H9 (cell line): ENCODE measurements around the gene TSPO. TPM values are rescaled to one million over a fixed set of nuclear protein-coding genes. Genes with fewer than 3 reads are reported as not detected.

ENCODE experiments used
- DNase-seq: peaks from one replicate; pipeline ENCODE4 v3.0.0-alpha.2; 2017
- H2AFZ ChIP-seq: one replicate; pipeline ENCODE4 v1.6.1; 2013; ENCODE audit warnings: mild to moderate bottlenecking, low read length, control low read depth, moderate library complexity
- H2AK5ac ChIP-seq: 2 replicates; pipeline ENCODE4 v1.6.1; 2013; ENCODE audit warnings: low read length, control low read depth, mixed read lengths; ENCODE audit not compliant: insufficient read length
- H2BK120ac ChIP-seq: one replicate; pipeline ENCODE4 v1.6.1; 2013; ENCODE audit warnings: low read depth, mild to moderate bottlenecking, low read length, control low read depth, inconsistent platforms; ENCODE audit not compliant: poor library complexity, severe bottlenecking
- H2BK12ac ChIP-seq: 2 replicates; pipeline ENCODE4 v1.6.1; 2013; ENCODE audit warnings: low read length, control low read depth, mixed read lengths, low read depth; ENCODE audit not compliant: insufficient read length
- H2BK15ac ChIP-seq: 2 replicates; pipeline ENCODE4 v1.6.1; 2013; ENCODE audit warnings: low read depth, low read length, control low read depth
- H2BK20ac ChIP-seq: one replicate; pipeline ENCODE4 v1.6.1; 2013; ENCODE audit warnings: low read depth, mild to moderate bottlenecking, low read length, control low read depth, inconsistent platforms; ENCODE audit not compliant: poor library complexity, severe bottlenecking
- H2BK5ac ChIP-seq: 2 replicates; pipeline ENCODE4 v1.6.1; 2013; ENCODE audit warnings: low read length, control low read depth, mixed read lengths; ENCODE audit not compliant: insufficient read length
- H3K14ac ChIP-seq: 2 replicates; pipeline ENCODE4 v1.6.1; 2013; ENCODE audit warnings: low read length, control low read depth; ENCODE audit not compliant: insufficient read depth
- H3K18ac ChIP-seq: 2 replicates; pipeline ENCODE4 v1.6.1; 2013; ENCODE audit warnings: low read depth, mild to moderate bottlenecking, mixed read lengths, low read length, control low read depth; ENCODE audit not compliant: insufficient read length
- H3K23ac ChIP-seq: 2 replicates; pipeline ENCODE4 v1.6.1; 2013; ENCODE audit warnings: low read length, control low read depth, mixed read lengths, low read depth; ENCODE audit not compliant: insufficient read length
- H3K23me2 ChIP-seq: 2 replicates; pipeline ENCODE4 v1.6.1; 2013; ENCODE audit warnings: low read depth, mild to moderate bottlenecking, mixed read lengths, low read length, control low read depth; ENCODE audit not compliant: insufficient read length, poor library complexity, severe bottlenecking
- H3K27ac ChIP-seq: 2 replicates; pipeline ENCODE4 v1.5.1; 2013; ENCODE audit warnings: low read length, control low read depth, mixed read lengths, low read depth; ENCODE audit not compliant: insufficient read length
- H3K27me3 ChIP-seq: 2 replicates; pipeline ENCODE4 v1.6.1; 2013; ENCODE audit warnings: low read length, control low read depth, inconsistent platforms; ENCODE audit not compliant: insufficient read depth
- H3K4ac ChIP-seq: 2 replicates; pipeline ENCODE4 v1.6.1; 2013; ENCODE audit warnings: low read depth, mild to moderate bottlenecking, control low read depth, inconsistent platforms, low read length, moderate library complexity
- H3K4me1 ChIP-seq: 2 replicates; pipeline ENCODE4 v1.6.1; 2013; ENCODE audit warnings: low read length, control low read depth, inconsistent platforms; ENCODE audit not compliant: insufficient read depth
- H3K4me2 ChIP-seq: 2 replicates; pipeline ENCODE4 v1.6.1; 2013; ENCODE audit warnings: low read length, control low read depth, mixed read lengths; ENCODE audit not compliant: insufficient read length, insufficient read depth
- H3K56ac ChIP-seq: 2 replicates; pipeline ENCODE4 v1.6.1; 2013; ENCODE audit warnings: low read depth, mild to moderate bottlenecking, mixed read lengths, low read length, control low read depth; ENCODE audit not compliant: insufficient read length
- H3K79me1 ChIP-seq: 2 replicates; pipeline ENCODE4 v1.6.1; 2013; ENCODE audit warnings: low read depth, mild to moderate bottlenecking, moderate library complexity, low read length, control low read depth, inconsistent platforms; ENCODE audit not compliant: insufficient read depth, poor library complexity, severe bottlenecking
- H3K79me2 ChIP-seq: 2 replicates; pipeline ENCODE4 v1.6.1; 2013; ENCODE audit warnings: low read length, control low read depth, inconsistent platforms; ENCODE audit not compliant: insufficient read depth
- H3K9ac ChIP-seq: 2 replicates; pipeline ENCODE4 v1.6.1; 2013; ENCODE audit warnings: low read length, control low read depth, mixed read lengths; ENCODE audit not compliant: insufficient read length; ENCODE audit errors: extremely low read depth
- H3K9me3 ChIP-seq: one replicate; pipeline ENCODE4 v1.6.1; 2013; ENCODE audit warnings: low read depth, low read length, inconsistent platforms; ENCODE audit not compliant: control insufficient read depth
- H3T11ph ChIP-seq: one replicate; pipeline ENCODE4 v1.6.1; 2013; ENCODE audit warnings: mild to moderate bottlenecking, low read length, control low read depth, inconsistent platforms
- H4K20me1 ChIP-seq: one replicate; pipeline ENCODE4 v1.6.1; 2013; ENCODE audit not compliant: control insufficient read depth, insufficient read length, insufficient read depth
- H4K5ac ChIP-seq: 2 replicates; pipeline ENCODE4 v1.6.1; 2013; ENCODE audit warnings: low read depth, mild to moderate bottlenecking, mixed read lengths, low read length, control low read depth; ENCODE audit not compliant: insufficient read length
- H4K8ac ChIP-seq: replicated peaks from 2 replicates; pipeline ENCODE4 v1.6.1; 2013; ENCODE audit warnings: low read length, control low read depth, mixed read lengths, low read depth; ENCODE audit not compliant: insufficient read length
- H4K91ac ChIP-seq: 2 replicates; pipeline ENCODE4 v1.6.1; 2013; ENCODE audit warnings: low read depth, mild to moderate bottlenecking, moderate library complexity, mixed read lengths, low read length, control low read depth; ENCODE audit not compliant: insufficient read length
- H3K27ac Mint-ChIP-seq, 3 experiments: 2 replicates in 2 of 3; 3 replicates in 1 of 3; pipeline ENCODE4 v1.8.0; 2020 to 2021; ENCODE audit warnings: mixed read lengths in 3 of 3, mild to moderate bottlenecking in 1 of 3, moderate library complexity in 1 of 3
- H3K27me3 Mint-ChIP-seq: 2 replicates; pipeline ENCODE4 v1.8.0; 2021; ENCODE audit warnings: low read depth, mild to moderate bottlenecking, moderate library complexity, mixed read lengths
- H3K36me3 Mint-ChIP-seq, 3 experiments: 2 replicates in 2 of 3; 3 replicates in 1 of 3; pipeline ENCODE4 v1.8.0; 2020 to 2021; ENCODE audit warnings: low read depth in 3 of 3, mixed read lengths in 3 of 3; ENCODE audit not compliant: insufficient read depth in 1 of 3
- H3K4me1 Mint-ChIP-seq, 2 experiments: 2 replicates each; pipeline ENCODE4 v1.8.0; 2020; ENCODE audit warnings: mixed read lengths in 2 of 2
- H3K4me3 Mint-ChIP-seq, 2 experiments: 2 replicates in 1 of 2; 3 replicates in 1 of 2; pipeline ENCODE4 v1.8.0; 2020 to 2021; ENCODE audit warnings: mild to moderate bottlenecking in 2 of 2, mixed read lengths in 2 of 2, moderate library complexity in 1 of 2
- H3K9me3 Mint-ChIP-seq, 2 experiments: 2 replicates in 1 of 2; 3 replicates in 1 of 2; pipeline ENCODE4 v1.8.0; 2020; ENCODE audit warnings: mild to moderate bottlenecking in 2 of 2, mixed read lengths in 2 of 2, moderate library complexity in 1 of 2
- WGBS: extraction: QIAGEN DNeasy Blood & Tissue Kit; methylation state at CpG from one replicate; pipeline ENCODE4 v1.1.7; 2013; ENCODE audit warnings: missing lambda C conversion rate, low lambda C conversion rate, mixed read lengths; ENCODE audit not compliant: insufficient read length; ENCODE audit errors: extremely low coverage; 5-methylcytosine and 5-hydroxymethylcytosine counted together
- total RNA-seq: library from RNA; stranded (reverse); gene quantifications from 2 replicates; pipeline ENCODE4 v1.2.1, GENCODE V29; 2021
- TF ChIP-seq, protein P1 (sequence below): fragments of 200-600 bp; sonication (generic); conservative IDR thresholded peaks from 3 replicates; pipeline ENCODE4 v1.8.0; 2021; ENCODE audit warnings: antibody characterized with exemption, mild to moderate bottlenecking

Gene TSPO
- total RNA-seq, 1 experiment from 2014 or later, result 14.8 TPM

DNA sequence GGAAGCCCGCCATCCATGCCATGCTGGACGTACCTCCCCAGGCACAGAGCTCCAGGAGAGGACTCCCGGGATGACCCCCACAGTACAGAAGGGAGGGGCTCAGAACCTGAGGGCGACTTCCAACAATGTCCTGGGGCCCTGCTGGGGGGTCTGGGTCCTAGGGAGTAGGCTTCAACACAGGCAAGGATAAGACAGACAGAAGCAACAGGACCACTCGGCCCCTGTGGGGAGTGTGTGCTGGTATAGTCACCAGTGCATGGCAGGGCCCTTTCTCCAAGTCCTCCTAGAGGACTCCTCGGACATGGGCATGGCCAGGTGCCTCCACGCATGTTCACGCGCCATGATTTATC, 18.7 kb downstream of the TSPO start:
- H3K4ac ChIP-seq, result no peak overlapping the region
- DNase-seq, result no peak
- no peak overlapping the region for H3K18ac ChIP-seq
- no peak overlapping the region for H2AFZ ChIP-seq
- H3K79me1 ChIP-seq, result no peaks in the 10 kb centered on the region
- TF ChIP-seq, protein P1, sequence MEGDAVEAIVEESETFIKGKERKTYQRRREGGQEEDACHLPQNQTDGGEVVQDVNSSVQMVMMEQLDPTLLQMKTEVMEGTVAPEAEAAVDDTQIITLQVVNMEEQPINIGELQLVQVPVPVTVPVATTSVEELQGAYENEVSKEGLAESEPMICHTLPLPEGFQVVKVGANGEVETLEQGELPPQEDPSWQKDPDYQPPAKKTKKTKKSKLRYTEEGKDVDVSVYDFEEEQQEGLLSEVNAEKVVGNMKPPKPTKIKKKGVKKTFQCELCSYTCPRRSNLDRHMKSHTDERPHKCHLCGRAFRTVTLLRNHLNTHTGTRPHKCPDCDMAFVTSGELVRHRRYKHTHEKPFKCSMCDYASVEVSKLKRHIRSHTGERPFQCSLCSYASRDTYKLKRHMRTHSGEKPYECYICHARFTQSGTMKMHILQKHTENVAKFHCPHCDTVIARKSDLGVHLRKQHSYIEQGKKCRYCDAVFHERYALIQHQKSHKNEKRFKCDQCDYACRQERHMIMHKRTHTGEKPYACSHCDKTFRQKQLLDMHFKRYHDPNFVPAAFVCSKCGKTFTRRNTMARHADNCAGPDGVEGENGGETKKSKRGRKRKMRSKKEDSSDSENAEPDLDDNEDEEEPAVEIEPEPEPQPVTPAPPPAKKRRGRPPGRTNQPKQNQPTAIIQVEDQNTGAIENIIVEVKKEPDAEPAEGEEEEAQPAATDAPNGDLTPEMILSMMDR, result no peak
- H4K8ac ChIP-seq, result no peak overlapping the region
- H4K91ac ChIP-seq, result no peak overlapping the region
- H3K4me2 ChIP-seq, result no peak overlapping the region
- peak overlapping the region in 1 of 3 experiments; percentile 69; a peak in 2 of 7 replicates for H3K27ac Mint-ChIP-seq
- H3K79me2 ChIP-seq, result no peaks in the 10 kb centered on the region
- H2BK15ac ChIP-seq, result no peak overlapping the region
- H4K5ac ChIP-seq, result no peak overlapping the region
- no CpG with 5 or more reads among the region's 9 CpGs for WGBS
- no peak overlapping the region for H2BK5ac ChIP-seq
- H3K14ac ChIP-seq, result no peak overlapping the region
- H3K27me3 Mint-ChIP-seq, result no peaks in the 10 kb centered on the region
- no peaks in the 10 kb centered on the region for H3K23me2 ChIP-seq
- H3K56ac ChIP-seq, result no peak overlapping the region
- H3K4me1 Mint-ChIP-seq, result no peaks in the 10 kb centered on the region; a peak in 1 of 4 replicates
- no peak overlapping the region for H3K9ac ChIP-seq
- no peak overlapping the region for H2AK5ac ChIP-seq
- H3T11ph ChIP-seq, result no peak overlapping the region
- no peak overlapping the region for H2BK20ac ChIP-seq
- no peaks in the 10 kb centered on the region for H4K20me1 ChIP-seq
- H3K9me3 Mint-ChIP-seq, result no peaks in the 10 kb centered on the region
- H3K4me1 ChIP-seq, result no peaks in the 10 kb centered on the region
- no peaks in the 10 kb centered on the region for H3K27me3 ChIP-seq
- H3K9me3 ChIP-seq, result no peaks in the 10 kb centered on the region
- peaks cover 19 to 71% (median 68%) of the 10 kb centered on the region in 3 experiments; a peak in 6 of 7 replicates for H3K36me3 Mint-ChIP-seq
- H2BK120ac ChIP-seq, result no peak overlapping the region
- H3K4me3 Mint-ChIP-seq, result no peak overlapping the region
- H3K27ac ChIP-seq, result no peak overlapping the region
- no peak overlapping the region for H3K23ac ChIP-seq
- H2BK12ac ChIP-seq, result no peak overlapping the region
